Measurements from ENCODE around the gene CCDC192.
"Not testable (repeated sequence)": the region's sequence is repeated elsewhere in the genome, so short reads cannot be mapped to it uniquely, and the experiment has no call there.

The CCDC192 gene

DNA sequence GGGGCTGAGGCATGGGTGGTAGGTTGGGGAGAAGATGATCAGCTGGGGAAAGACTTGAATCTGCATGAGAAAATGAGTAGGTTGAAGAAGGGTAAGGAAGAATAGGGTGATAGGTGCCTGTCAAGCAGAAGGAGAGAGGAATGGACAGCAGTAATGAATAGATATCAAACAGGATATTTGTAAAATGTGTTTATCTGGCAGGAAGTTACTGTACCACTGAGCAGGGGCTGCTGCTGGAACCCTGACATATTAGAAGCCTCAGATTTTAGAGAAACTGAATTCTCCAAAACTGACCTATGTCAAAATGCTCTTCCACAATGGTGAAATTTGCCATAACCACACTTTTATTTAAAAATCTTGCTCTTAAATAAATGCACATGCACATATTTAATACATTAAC is 41.0 kb downstream of the CCDC192 start:
- no peak overlapping the region for H3K27ac ChIP-seq
- no peaks in the 10 kb centered on the region for H3K27me3 ChIP-seq (ENCODE audit: insufficient read depth, low read depth)
- H3K4me1 ChIP-seq (ENCODE audit: low read depth, poor library complexity, severe bottlenecking): no peaks in the 10 kb centered on the region
- H3K79me2 ChIP-seq (ENCODE audit: insufficient read depth, low read depth): no peaks in the 10 kb centered on the region
- H3K36me3 ChIP-seq (ENCODE audit: insufficient read depth): no peaks in the 10 kb centered on the region
- H3K4me3 ChIP-seq (IDR thresholded peaks at IDR 0.05; ENCODE audit: insufficient read depth, low read depth, low read length): no peak overlapping the region
- H4K20me1 ChIP-seq (ENCODE audit: insufficient read depth): no peaks in the 10 kb centered on the region
- TF ChIP-seq, protein P1, sequence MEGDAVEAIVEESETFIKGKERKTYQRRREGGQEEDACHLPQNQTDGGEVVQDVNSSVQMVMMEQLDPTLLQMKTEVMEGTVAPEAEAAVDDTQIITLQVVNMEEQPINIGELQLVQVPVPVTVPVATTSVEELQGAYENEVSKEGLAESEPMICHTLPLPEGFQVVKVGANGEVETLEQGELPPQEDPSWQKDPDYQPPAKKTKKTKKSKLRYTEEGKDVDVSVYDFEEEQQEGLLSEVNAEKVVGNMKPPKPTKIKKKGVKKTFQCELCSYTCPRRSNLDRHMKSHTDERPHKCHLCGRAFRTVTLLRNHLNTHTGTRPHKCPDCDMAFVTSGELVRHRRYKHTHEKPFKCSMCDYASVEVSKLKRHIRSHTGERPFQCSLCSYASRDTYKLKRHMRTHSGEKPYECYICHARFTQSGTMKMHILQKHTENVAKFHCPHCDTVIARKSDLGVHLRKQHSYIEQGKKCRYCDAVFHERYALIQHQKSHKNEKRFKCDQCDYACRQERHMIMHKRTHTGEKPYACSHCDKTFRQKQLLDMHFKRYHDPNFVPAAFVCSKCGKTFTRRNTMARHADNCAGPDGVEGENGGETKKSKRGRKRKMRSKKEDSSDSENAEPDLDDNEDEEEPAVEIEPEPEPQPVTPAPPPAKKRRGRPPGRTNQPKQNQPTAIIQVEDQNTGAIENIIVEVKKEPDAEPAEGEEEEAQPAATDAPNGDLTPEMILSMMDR (conservative IDR thresholded peaks at IDR 0.05; ENCODE audit: low read depth, low read length): no peak
- H3K9ac ChIP-seq: no peak overlapping the region
- H3K4me2 ChIP-seq: no peak overlapping the region
- H2AFZ ChIP-seq (ENCODE audit: low read depth): no peak overlapping the region

DNA sequence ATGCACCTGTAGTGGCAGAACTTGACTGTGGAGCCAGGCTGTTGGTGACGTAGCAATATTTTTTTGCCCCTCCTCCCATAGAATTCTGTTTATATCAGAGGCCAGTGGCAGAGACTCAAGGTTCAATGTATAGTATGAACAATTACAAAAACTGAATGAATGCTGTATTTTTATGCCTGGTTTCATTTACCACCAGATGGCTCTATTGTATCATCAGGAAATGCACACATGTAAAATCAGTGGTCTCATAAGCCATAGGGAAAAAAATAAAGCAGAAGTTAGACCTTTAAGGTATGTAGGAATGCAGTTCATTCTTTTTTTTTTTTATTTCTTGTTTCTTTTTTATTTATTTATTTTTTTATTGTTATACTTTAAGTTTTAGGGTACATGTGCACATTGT is 43.6 kb downstream of the CCDC192 start:
- Histone ChIP-seq H2AFZ (ENCODE audit: low read depth) (no peak overlapping the region), H3K27ac (no peak overlapping the region), H3K4me3 (IDR thresholded peaks at IDR 0.05; ENCODE audit: insufficient read depth, low read depth, low read length) (no peak overlapping the region), H3K4me2 (no peak overlapping the region), H4K20me1 (ENCODE audit: insufficient read depth) (no peaks in the 10 kb centered on the region), H3K79me2 (ENCODE audit: insufficient read depth, low read depth) (no peaks in the 10 kb centered on the region), H3K27me3 (ENCODE audit: insufficient read depth, low read depth) (no peaks in the 10 kb centered on the region), H3K4me1 (ENCODE audit: low read depth, poor library complexity, severe bottlenecking) (no peaks in the 10 kb centered on the region), H3K36me3 (ENCODE audit: insufficient read depth) (no peaks in the 10 kb centered on the region), H3K9ac (no peak overlapping the region)
- TF ChIP-seq, protein P1 (conservative IDR thresholded peaks at IDR 0.05; ENCODE audit: low read depth, low read length): peak; percentile 35; the same call in 1 of the 2 replicates

DNA sequence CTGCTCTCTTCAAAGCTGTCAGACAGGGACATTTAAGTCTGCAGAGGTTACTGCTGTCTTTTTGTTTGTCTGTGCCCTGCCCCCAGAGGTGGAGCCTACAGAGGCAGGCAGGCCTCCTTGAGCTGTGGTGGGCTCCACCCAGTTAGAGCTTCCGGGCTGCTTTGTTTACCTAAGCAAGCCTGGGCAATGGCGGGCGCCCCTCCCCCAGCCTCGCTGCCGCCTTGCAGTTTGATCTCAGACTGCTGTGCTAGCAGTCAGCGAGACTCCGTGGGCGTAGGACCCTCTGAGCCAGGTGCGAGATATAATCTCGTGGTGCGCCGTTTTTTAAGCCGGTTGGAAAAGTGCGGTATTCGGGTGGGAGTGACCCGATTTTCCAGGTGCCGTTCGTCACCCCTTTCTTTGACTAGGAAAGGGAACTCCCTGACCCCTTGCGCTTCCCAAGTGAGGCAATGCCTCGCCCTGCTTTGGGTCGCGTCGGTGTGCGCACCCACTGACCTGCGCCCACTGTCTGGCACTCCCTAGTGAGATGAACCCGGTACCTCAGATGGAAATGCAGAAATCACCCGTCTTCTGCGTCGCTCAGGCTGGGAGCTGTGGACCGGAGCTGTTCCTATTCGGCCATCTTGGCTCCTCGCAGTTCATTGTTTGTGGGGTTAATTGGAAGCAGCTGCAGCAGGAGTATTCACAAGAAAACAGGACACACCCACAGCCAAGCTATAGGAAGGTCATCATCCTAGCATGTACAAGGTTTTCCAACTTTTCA is 49.5 kb downstream of the CCDC192 start:
- H3K27me3 ChIP-seq (ENCODE audit: insufficient read depth, low read depth); H2AFZ ChIP-seq (ENCODE audit: low read depth); H3K4me2 ChIP-seq; H3K79me2 ChIP-seq (ENCODE audit: insufficient read depth, low read depth); H3K4me1 ChIP-seq (ENCODE audit: low read depth, poor library complexity, severe bottlenecking); H3K27ac ChIP-seq; H3K9ac ChIP-seq; H3K36me3 ChIP-seq (ENCODE audit: insufficient read depth); H4K20me1 ChIP-seq (ENCODE audit: insufficient read depth); H3K4me3 ChIP-seq (IDR thresholded peaks at IDR 0.05; ENCODE audit: insufficient read depth, low read depth, low read length): not testable (repeated sequence)

DNA sequence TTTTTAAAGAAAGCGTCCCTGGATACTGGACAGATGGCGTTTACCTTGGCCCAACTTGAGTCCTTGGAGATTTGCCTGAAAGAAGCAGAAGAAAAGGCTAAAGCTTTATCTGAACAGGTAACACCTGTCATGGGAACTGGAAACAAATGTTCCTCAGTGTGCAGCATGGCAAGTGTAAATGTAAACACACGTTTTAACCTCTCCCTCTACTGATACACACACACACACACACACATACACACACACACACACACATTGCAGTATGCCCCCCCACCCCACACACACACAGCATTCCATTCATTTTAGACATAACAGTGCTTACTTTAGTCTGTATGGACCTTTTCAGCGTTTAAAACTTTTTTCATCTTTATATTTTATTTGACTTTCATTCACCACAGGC is 51.1 kb downstream of the CCDC192 start:
- TF ChIP-seq, protein P1 (conservative IDR thresholded peaks at IDR 0.05; ENCODE audit: low read depth, low read length): no peak
- no peak overlapping the region for H3K9ac ChIP-seq
- no peaks in the 10 kb centered on the region for H3K79me2 ChIP-seq (ENCODE audit: insufficient read depth, low read depth)
- H3K27me3 ChIP-seq (ENCODE audit: insufficient read depth, low read depth): no peaks in the 10 kb centered on the region
- no peaks in the 10 kb centered on the region for H3K4me1 ChIP-seq (ENCODE audit: low read depth, poor library complexity, severe bottlenecking)
- no peak overlapping the region for H3K4me2 ChIP-seq
- no peak overlapping the region for H3K4me3 ChIP-seq (IDR thresholded peaks at IDR 0.05; ENCODE audit: insufficient read depth, low read depth, low read length)
- H2AFZ ChIP-seq (ENCODE audit: low read depth): no peak overlapping the region
- H3K36me3 ChIP-seq (ENCODE audit: insufficient read depth): no peaks in the 10 kb centered on the region
- no peaks in the 10 kb centered on the region for H4K20me1 ChIP-seq (ENCODE audit: insufficient read depth)
- no peak overlapping the region for H3K27ac ChIP-seq

DNA sequence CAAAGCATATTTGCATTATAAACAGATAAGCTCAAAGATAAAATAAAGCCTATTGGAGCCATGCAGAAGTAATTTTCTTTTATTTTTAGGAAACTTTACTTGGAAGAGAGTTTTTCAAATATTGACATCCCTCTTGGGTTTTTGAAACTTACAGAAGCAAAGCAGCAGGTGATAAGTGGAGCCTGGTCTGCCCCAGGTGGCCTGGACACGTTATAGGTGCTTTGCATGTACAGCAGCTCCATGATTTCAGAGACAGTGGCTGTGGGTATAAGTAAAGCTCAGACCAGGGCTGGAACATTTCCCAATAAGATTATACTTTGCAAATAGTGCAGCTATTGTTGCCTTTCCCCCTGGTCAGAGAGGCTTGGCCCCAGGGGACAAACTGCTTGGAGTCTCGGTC is 51.5 kb downstream of the CCDC192 start:
- no peak overlapping the region for H3K4me2 ChIP-seq
- no peaks in the 10 kb centered on the region for H3K4me1 ChIP-seq (ENCODE audit: low read depth, poor library complexity, severe bottlenecking)
- no peaks in the 10 kb centered on the region for H3K36me3 ChIP-seq (ENCODE audit: insufficient read depth)
- no peaks in the 10 kb centered on the region for H4K20me1 ChIP-seq (ENCODE audit: insufficient read depth)
- no peak overlapping the region for H3K9ac ChIP-seq
- H2AFZ ChIP-seq (ENCODE audit: low read depth): no peak overlapping the region
- no peaks in the 10 kb centered on the region for H3K79me2 ChIP-seq (ENCODE audit: insufficient read depth, low read depth)
- no peaks in the 10 kb centered on the region for H3K27me3 ChIP-seq (ENCODE audit: insufficient read depth, low read depth)
- TF ChIP-seq, protein P1 (conservative IDR thresholded peaks at IDR 0.05; ENCODE audit: low read depth, low read length): no peak
- no peak overlapping the region for H3K27ac ChIP-seq
- H3K4me3 ChIP-seq (IDR thresholded peaks at IDR 0.05; ENCODE audit: insufficient read depth, low read depth, low read length): no peak overlapping the region

All from KMS-11 (cell line).